ENCODE results near the gene KCNC1.

Gene KCNC1

GRCh38 chr11:17733261-17733660 is 1.3 kb upstream of the KCNC1 start:
- TF ChIP-seq CTCF (IDR thresholded peaks at IDR 0.05) (no peak), ZFX (IDR thresholded peaks at IDR 0.05; ENCODE audit: borderline replicate concordance) (no peak)
- H3K27ac ChIP-seq = no peak overlapping the region

DNA sequence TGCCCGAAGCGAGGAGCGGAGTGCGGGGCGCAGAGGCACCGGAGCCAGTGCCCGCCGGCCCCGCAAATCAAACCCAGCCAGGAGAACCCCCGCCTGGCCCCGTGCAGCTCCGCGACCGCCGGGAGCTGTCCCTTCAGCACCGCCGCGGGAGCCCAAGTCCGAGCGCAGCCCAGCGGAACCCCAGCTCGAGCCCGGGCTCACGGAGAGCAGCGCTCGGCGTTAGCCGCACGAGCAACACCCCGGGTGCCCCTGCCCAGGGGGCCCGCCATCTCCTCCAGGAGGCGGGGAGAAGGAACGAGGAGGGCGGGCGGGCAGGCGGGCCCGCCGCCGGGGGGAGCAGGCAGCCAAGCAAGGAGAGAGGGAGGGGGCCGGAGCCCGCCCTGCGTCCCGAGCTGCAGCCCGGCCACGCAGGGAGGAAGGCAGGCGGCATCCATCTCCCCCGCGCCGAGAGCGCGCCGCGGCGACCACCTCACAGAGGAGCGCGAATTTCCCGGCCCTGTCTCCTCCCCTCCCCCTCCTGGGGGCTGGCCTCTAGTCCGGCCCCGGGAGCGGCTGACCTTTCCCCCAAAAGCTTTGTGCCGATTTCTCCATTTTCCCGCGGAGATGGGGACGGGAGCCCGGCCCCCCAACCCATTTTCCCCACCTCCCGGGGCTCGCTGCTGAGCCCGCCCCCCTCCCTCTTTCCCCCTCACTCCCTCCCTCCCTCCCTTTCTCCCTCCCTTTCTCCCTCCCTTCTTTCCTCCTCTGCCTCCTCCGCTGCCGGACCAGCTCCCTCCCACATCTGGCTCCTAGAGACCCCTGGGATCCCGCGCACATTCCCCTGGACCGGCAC is 621 bp downstream of the KCNC1 start:
- TF ChIP-seq CTCF (IDR thresholded peaks at IDR 0.05) (no peak), ZFX (IDR thresholded peaks at IDR 0.05; ENCODE audit: borderline replicate concordance) (no peak)
- H3K27ac ChIP-seq = no peak overlapping the region

DNA sequence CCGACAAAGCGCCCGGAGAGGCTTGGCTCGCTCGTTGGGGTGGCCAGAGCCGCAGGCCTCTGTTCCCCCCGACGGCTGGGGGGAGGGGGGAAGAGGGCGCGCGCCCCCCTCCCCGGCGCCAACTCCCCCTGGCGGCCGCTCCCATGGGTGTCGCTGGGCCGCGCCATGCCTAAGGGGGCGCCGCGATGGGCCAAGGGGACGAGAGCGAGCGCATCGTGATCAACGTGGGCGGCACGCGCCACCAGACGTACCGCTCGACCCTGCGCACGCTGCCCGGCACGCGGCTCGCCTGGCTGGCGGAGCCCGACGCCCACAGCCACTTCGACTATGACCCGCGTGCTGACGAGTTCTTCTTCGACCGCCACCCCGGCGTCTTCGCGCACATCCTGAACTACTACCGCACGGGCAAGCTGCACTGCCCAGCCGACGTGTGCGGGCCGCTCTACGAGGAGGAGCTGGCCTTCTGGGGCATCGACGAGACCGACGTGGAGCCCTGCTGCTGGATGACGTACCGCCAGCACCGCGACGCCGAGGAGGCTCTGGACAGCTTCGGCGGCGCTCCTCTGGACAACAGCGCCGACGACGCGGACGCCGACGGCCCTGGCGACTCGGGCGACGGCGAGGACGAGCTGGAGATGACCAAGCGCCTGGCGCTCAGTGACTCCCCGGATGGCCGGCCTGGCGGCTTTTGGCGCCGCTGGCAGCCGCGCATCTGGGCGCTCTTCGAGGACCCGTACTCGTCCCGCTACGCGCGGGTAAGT is 1.4 kb downstream of the KCNC1 start:
- no peak for TF ChIP-seq ZFX (IDR thresholded peaks at IDR 0.05; ENCODE audit: borderline replicate concordance)
- TF ChIP-seq CTCF (IDR thresholded peaks at IDR 0.05) = peak; percentile 45
- no peak overlapping the region for H3K27ac ChIP-seq

DNA sequence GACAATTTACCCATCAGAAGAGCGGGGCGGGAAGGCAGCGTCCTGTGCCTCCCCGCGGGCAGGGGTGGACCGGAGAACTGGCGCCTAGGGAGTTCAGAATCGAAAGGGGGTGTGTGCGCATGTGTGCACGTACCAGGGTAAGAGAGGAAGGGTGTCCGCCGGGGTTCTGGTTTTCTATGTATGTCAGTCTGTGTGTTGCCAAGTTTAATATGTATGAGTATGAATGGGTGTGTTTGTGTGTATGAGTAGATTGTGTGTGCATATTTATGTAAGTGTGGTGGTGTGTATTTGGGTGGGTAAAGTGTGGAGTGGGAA is 2.0 kb downstream of the KCNC1 start:
- H3K27ac ChIP-seq = no peak overlapping the region
- TF ChIP-seq CTCF (IDR thresholded peaks at IDR 0.05) = no peak

DNA sequence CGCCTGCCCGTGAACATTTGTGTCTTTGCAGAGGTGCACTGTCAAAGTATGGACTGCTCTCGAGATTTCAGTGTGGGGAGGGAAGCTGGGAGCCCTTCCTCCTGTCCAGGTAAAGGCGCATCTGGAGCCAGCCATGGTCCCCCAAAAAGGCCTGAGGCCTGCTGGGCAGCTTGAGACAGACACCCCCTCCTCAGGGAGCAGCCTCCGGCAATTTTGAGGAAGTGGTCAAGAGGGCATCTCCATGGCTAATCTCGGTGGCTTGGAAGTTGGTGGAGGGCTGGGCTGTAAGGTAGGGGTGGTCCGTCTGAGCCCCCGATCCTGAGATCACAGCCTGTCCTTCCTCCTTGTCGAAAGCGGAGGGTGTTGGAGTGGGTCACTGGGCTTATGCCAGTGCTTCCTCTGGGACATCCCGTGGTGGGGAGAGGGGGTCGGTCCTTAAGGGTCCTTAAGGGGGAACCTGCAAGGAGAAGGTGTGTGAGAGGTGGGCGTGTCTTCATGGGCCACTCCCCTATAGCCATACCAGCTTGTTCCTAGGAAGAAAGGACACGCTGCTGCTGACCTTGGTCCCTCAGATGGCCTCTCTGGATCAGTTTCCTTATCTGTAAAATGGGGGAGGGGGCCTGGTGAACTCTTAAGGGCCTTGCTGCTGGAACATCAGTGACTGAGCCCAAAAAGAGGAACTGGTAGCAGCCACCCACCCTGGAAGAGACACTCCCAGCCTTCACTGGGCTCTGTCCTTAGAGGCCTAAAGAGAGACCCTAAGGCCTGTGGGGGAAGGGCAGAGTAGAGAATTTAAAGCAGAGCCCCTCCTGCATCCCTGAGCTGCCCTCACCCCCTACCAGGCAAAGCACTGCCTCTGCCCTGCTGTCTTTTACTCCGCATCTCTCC is 2.6 kb downstream of the KCNC1 start:
- no peak for TF ChIP-seq CTCF (IDR thresholded peaks at IDR 0.05)
- TF ChIP-seq ZFX (IDR thresholded peaks at IDR 0.05; ENCODE audit: borderline replicate concordance) = no peak
- no peak overlapping the region for H3K27ac ChIP-seq

- TF ChIP-seq CTCF (IDR thresholded peaks at IDR 0.05) (no peak), ZFX (IDR thresholded peaks at IDR 0.05; ENCODE audit: borderline replicate concordance) (no peak)
- no peak overlapping the region for H3K27ac ChIP-seq
Measured at GRCh38 chr11:17738151-17738973, 3.8 kb downstream of the KCNC1 start.
